GM21360 (cell line): ENCODE results near the gene DHRS11.
A peak's percentile ranks its signal among the peaks of the same experiment; 100 is the strongest.

Source experiments
- ATAC-seq: cut with Tn5 transposase; IDR thresholded peaks from one replicate; pipeline ENCODE4 v1.9.1; 2021; ENCODE audit warnings: mild to moderate bottlenecking, moderate library complexity; ENCODE audit not compliant: unreplicated experiment

The DHRS11 gene, protein sequence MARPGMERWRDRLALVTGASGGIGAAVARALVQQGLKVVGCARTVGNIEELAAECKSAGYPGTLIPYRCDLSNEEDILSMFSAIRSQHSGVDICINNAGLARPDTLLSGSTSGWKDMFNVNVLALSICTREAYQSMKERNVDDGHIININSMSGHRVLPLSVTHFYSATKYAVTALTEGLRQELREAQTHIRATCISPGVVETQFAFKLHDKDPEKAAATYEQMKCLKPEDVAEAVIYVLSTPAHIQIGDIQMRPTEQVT

DNA sequence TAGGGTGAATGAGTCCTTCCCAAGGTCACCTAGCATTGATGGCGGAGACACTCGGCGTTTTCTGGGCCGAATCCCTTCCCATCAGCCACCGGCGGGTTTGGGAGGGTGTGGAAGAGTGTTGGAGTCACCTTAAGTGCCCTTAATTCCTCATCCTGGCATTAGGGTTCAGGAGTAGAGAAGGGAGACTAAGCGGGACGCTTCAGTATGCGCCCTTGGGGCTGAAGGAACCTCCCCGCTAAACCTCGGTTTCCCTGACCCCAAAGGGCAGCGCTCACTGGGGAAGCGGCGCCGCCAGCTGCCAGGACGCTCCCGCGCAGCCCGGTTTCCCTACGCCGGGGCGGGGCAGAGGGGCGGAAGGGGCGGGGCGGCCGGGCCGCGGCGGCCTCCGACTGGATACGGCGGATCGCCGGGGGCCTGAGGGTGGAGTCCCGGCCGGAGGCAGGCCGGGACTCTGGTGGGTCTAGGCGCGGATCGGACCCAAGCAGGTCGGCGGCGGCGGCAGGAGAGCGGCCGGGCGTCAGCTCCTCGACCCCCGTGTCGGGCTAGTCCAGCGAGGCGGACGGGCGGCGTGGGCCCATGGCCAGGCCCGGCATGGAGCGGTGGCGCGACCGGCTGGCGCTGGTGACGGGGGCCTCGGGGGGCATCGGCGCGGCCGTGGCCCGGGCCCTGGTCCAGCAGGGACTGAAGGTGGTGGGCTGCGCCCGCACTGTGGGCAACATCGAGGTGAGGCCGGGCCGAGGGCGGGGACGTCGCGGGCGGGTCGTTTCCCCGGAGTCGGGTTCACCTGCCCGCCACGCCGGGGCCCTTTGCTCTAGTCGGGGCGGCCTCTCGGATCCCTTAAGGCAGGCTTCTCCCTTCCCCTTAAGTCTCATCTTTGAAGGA, at the start of gene DHRS11:
DHRS11 (plus strand) TSS at position 446 of the 882 bp plus-strand sequence; CDS start at position 577, 131 bp downstream.
- ATAC-seq: peak; percentile 68

- no peak for ATAC-seq
Observed at GRCh38 chr17:36542755-36543154, 48.9 kb upstream of the DHRS11 start.

- ATAC-seq: no peak
Observed at GRCh38 chr17:36544044-36544306, 47.7 kb upstream of the DHRS11 start.

DNA sequence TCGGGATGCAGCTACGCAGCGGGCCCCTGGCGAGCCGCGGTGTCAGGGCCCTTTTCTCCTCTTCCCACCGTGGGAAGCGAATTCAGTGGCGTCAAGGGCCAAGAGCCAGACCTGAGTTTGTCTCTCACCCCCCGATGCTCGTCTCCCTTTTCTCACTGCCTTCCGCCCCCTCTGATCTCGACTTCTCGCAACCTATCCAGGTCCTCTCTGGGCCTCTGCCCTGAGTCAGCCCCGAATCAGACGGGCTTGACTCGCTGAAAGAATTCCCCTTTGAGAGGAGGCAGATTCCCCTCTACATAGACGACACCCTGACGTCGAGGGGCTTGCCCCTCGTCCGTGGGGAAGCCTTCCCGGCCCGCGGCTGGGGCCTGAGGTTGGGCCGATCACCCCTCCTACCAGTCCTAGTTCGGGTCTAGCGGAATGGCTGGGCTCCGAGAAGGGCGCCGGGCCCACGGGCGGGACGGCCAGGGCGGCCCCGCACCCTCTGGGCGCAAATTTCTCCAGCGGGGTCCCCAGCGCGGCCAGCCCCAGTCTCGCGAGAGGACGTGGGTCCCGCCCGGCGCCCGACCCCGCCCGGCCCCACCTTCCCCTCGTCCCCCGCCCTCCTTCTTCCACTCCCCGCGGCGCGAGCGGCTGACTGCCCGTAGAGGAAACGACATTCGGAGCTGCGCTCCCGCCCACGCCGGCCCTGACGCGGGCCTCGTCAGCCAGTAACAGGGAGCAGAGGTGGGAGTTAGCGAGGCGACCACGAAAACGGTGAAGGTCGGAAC, 47.2 kb upstream of the DHRS11 start, which contains the start of gene GGNBP2:
GGNBP2 (plus strand) TSS at position 613 of the 770 bp plus-strand sequence. CDS start 806 bp downstream, outside the sequence.
- peak; percentile 46 for ATAC-seq

DNA sequence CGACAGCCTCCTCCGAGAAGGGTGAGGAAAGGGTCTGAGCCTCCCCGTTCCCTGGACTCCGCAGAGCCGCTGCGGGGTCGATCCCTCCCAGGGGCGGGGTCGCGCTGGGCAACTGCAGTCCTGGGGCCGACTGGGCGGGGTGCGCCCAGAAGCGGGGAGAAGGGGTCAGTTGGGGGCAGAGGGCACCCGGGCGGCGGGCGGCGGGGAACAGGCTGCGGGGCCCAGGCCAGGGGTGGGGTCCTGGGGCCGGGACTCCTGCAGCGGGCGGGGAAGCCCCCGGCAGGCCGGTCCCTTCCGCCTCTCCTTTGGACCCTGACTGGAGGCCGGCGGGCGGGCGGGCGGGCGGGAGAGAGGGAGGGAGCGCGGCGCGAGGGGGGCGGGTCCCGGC, 46.6 kb upstream of the DHRS11 start:
- ATAC-seq: peak; percentile 30

GRCh38 chr17:36545465-36546417, 45.9 kb upstream of the DHRS11 start:
- peak; percentile 52 for ATAC-seq

DNA sequence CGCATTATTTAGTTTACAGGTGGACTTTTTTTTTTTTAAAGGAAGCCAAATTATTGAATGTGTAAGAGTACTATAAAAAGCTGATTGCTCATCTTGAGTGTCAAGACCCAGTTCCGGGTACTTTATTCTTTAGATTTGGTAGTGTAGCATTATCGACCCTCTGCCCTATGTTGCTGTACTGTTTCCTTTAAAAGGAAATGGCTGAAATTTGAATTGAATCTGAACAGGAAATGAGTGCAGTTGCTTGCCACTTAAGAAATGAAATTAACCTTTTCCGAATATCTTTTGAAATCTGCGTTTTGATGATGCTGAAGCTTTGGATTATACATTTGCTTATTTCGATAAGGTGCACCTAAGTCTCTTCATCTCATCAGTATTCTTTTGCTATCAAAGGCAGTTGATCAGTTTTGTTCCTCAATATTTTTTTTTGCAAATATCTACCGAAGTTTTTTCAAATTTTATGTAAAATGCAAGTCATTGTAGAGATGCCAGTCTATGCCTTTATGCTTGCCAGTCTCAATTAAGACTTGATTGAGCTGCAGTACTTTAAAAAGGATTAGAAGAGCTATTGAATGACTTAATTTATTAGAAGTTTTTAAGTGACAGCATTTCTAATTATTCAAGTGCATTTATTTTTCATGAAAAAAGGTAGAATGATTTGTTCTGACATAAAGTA, 45.1 kb upstream of the DHRS11 start:
- ATAC-seq: no peak

- no peak for ATAC-seq
Observed at GRCh38 chr17:36547776-36548175, 43.9 kb upstream of the DHRS11 start.

DNA sequence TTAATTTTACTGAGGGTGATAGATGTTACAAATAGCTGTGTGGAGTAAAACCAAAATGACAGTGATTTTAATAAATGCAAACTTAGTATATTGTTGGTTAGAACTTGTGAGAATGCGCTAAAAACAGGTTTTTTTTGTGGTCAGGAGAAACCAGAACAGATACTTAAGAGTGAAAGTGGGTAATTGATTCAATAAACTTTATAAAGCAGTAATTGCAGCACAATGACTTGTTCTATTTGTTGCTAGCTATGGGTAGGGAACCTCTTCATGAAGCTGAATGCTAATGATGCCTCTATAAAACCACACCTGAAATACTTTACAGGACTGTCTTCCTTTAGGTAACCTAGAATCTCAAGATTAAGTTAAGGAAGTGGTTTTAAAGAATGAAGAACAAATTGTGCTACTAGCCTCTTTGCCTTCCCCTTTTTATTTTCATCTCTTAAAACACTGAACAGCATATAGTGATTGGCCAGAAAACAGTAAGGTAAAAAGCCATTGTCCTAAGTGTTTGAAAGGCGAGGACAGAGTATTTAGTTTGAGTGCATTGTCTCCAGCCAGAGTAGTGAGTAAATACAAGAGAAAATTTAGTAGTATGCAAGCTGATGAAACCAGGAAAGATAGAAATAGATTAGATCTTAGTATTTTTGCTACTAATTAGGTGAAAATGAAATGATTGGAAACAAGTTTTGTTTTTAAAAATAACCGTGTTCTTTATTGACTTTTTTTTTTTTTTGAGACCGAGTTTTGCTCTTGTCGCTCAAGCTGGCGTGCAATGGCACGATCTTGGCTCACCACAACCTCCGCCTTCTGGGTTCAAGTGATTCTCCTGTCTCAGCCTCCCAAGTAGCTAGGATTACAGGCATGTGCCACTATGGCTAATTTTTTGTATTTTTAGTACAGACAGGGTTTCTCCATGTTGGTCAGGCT, 40.9 kb upstream of the DHRS11 start:
- no peak for ATAC-seq

DNA sequence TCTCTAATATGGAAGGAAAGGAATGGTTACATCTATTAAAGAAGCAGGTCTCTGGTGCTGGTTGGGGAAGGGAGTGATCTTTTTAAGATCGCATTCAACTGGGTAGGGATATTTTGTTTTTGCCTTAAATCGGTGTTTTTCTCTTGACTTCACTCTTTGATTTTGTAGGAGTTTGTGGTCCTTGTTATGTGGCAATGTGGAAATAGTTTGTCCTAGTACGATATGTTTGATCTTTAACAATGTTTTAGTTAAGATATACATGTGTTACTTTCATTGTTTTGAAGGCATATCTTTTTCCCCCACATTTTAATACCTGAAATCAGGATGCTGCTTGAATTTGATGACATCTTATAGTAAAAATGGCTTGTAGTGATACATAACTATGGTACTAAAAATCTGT, 38.2 kb upstream of the DHRS11 start:
- ATAC-seq: no peak

- ATAC-seq: no peak
Observed at GRCh38 chr17:36566081-36566480, 25.6 kb upstream of the DHRS11 start.

- no peak for ATAC-seq
Observed at GRCh38 chr17:36575028-36575427, 16.7 kb upstream of the DHRS11 start.

- ATAC-seq: no peak
Observed at GRCh38 chr17:36576793-36577192, 14.9 kb upstream of the DHRS11 start.

DNA sequence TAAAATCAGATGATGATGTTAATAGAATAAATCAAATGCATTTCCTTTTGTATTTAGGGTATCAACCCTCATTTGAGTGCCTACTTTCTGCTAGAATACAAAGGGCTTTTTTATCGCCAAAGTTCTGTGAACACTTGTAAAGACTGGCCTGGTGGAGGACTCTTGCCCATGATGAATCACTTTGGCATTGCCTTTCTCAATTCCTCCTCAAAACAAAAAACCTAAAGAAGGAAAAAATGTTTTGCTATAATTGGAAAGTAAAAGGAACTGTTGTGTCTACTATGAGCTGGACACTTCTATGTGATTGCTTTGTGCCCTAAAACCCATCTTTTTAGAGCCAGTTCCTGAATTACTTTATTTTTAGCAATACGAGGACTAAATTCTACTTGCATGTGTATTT, 13.0 kb upstream of the DHRS11 start:
- no peak for ATAC-seq

- ATAC-seq: no peak
Observed at GRCh38 chr17:36583787-36584186, 7.9 kb upstream of the DHRS11 start.

GRCh38 chr17:36586138-36586537, 5.5 kb upstream of the DHRS11 start:
- no peak for ATAC-seq

DNA sequence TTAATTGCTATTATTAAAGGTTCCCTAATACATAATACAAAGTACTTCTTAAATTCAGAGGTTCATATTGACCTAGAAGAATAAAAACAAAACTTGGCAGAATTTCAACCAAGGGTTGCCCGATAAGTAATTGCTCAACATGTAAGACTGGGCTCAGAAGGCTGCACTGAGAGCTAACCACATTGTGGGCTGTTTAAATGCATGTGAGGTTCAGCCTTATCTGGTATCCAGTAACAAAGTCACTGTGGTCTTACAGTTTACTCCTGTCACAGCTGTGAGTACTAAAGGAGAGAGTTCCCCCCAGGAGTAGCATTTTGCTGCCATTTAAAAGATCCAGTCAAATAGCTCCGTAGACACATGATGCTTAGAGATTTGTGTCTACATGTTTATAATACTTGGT, 1.6 kb upstream of the DHRS11 start:
- no peak for ATAC-seq

- ATAC-seq: no peak
Observed at GRCh38 chr17:36592316-36592715, 637 bp downstream of the DHRS11 start.
